Measurements from ENCODE around the gene PADI3.
"Not testable (repeated sequence)": the region's sequence is repeated elsewhere in the genome, so short reads cannot be mapped to it uniquely, and the experiment has no call there.

Gene PADI3

GRCh38 chr1:17215545-17215890, 33.4 kb upstream of the PADI3 start:
- no peak for DNase-seq

GRCh38 chr1:17216078-17216477, 32.8 kb upstream of the PADI3 start:
- DNase-seq, result no peak

GRCh38 chr1:17217607-17218006, 31.3 kb upstream of the PADI3 start:
- DNase-seq, result no peak

- DNase-seq, result no peak
Measured at GRCh38 chr1:17218939-17219338, 30.0 kb upstream of the PADI3 start.

GRCh38 chr1:17220287-17220686, 28.6 kb upstream of the PADI3 start:
- DNase-seq, result no peak

GRCh38 chr1:17222557-17222956, 26.3 kb upstream of the PADI3 start:
- DNase-seq, result no peak

GRCh38 chr1:17224434-17224833, 24.5 kb upstream of the PADI3 start:
- no peak for DNase-seq

- DNase-seq, result no peak
Measured at GRCh38 chr1:17225140-17225539, 23.8 kb upstream of the PADI3 start.

GRCh38 chr1:17227358-17227915, 21.5 kb upstream of the PADI3 start:
- DNase-seq, result no peak

GRCh38 chr1:17228619-17229018, 20.3 kb upstream of the PADI3 start:
- no peak for DNase-seq

- DNase-seq, result no peak
Measured at GRCh38 chr1:17229379-17229778, 19.5 kb upstream of the PADI3 start.

- DNase-seq, result no peak
Measured at GRCh38 chr1:17230106-17230505, 18.8 kb upstream of the PADI3 start.

- no peak for DNase-seq
Measured at GRCh38 chr1:17230671-17231310, 18.1 kb upstream of the PADI3 start.

GRCh38 chr1:17232759-17233661, 15.9 kb upstream of the PADI3 start:
- no peak for DNase-seq

- DNase-seq, result no peak
Measured at GRCh38 chr1:17233675-17234320, 15.1 kb upstream of the PADI3 start.

- no peak for DNase-seq
Measured at GRCh38 chr1:17234405-17234804, 14.5 kb upstream of the PADI3 start.

- DNase-seq, result no peak
Measured at GRCh38 chr1:17235135-17235885, 13.6 kb upstream of the PADI3 start.

- peak; percentile 83 for DNase-seq
Measured at GRCh38 chr1:17236779-17237560, 11.9 kb upstream of the PADI3 start.

- DNase-seq, result no peak
Measured at GRCh38 chr1:17237561-17237903, 11.4 kb upstream of the PADI3 start.

GRCh38 chr1:17239420-17239819, 9.5 kb upstream of the PADI3 start:
- peak; percentile 52 for DNase-seq

GRCh38 chr1:17241011-17241779, 7.7 kb upstream of the PADI3 start:
- DNase-seq, result not testable (repeated sequence)

- DNase-seq, result not testable (repeated sequence)
Measured at GRCh38 chr1:17241780-17242074, 7.2 kb upstream of the PADI3 start.

All from activated CD4-positive, alpha-beta T cell treated with anti-CD3 and anti-CD28 coated beads, Interleukin-10, Interleukin-2, amounts not matched to agents 100 ng/mL and 50 ng/mL, durations not matched to agents 16 hours and 8 hours (primary cell).